H9 (cell line): ENCODE results near the gene TADA2A. TPM values are rescaled to one million over a fixed set of nuclear protein-coding genes. Genes with fewer than 3 reads are reported as not detected.

ENCODE experiments used
- DNase-seq: peaks from one replicate; pipeline ENCODE4 v3.0.0-alpha.2; 2017
- H2AFZ ChIP-seq: one replicate; pipeline ENCODE4 v1.6.1; 2013; ENCODE audit warnings: mild to moderate bottlenecking, low read length, control low read depth, moderate library complexity
- H2AK5ac ChIP-seq: 2 replicates; pipeline ENCODE4 v1.6.1; 2013; ENCODE audit warnings: low read length, control low read depth, mixed read lengths; ENCODE audit not compliant: insufficient read length
- H2BK120ac ChIP-seq: one replicate; pipeline ENCODE4 v1.6.1; 2013; ENCODE audit warnings: low read depth, mild to moderate bottlenecking, low read length, control low read depth, inconsistent platforms; ENCODE audit not compliant: poor library complexity, severe bottlenecking
- H2BK12ac ChIP-seq: 2 replicates; pipeline ENCODE4 v1.6.1; 2013; ENCODE audit warnings: low read length, control low read depth, mixed read lengths, low read depth; ENCODE audit not compliant: insufficient read length
- H2BK15ac ChIP-seq: 2 replicates; pipeline ENCODE4 v1.6.1; 2013; ENCODE audit warnings: low read depth, low read length, control low read depth
- H2BK20ac ChIP-seq: one replicate; pipeline ENCODE4 v1.6.1; 2013; ENCODE audit warnings: low read depth, mild to moderate bottlenecking, low read length, control low read depth, inconsistent platforms; ENCODE audit not compliant: poor library complexity, severe bottlenecking
- H2BK5ac ChIP-seq: 2 replicates; pipeline ENCODE4 v1.6.1; 2013; ENCODE audit warnings: low read length, control low read depth, mixed read lengths; ENCODE audit not compliant: insufficient read length
- H3K14ac ChIP-seq: 2 replicates; pipeline ENCODE4 v1.6.1; 2013; ENCODE audit warnings: low read length, control low read depth; ENCODE audit not compliant: insufficient read depth
- H3K18ac ChIP-seq: 2 replicates; pipeline ENCODE4 v1.6.1; 2013; ENCODE audit warnings: low read depth, mild to moderate bottlenecking, mixed read lengths, low read length, control low read depth; ENCODE audit not compliant: insufficient read length
- H3K23ac ChIP-seq: 2 replicates; pipeline ENCODE4 v1.6.1; 2013; ENCODE audit warnings: low read length, control low read depth, mixed read lengths, low read depth; ENCODE audit not compliant: insufficient read length
- H3K23me2 ChIP-seq: 2 replicates; pipeline ENCODE4 v1.6.1; 2013; ENCODE audit warnings: low read depth, mild to moderate bottlenecking, mixed read lengths, low read length, control low read depth; ENCODE audit not compliant: insufficient read length, poor library complexity, severe bottlenecking
- H3K27ac ChIP-seq: 2 replicates; pipeline ENCODE4 v1.5.1; 2013; ENCODE audit warnings: low read length, control low read depth, mixed read lengths, low read depth; ENCODE audit not compliant: insufficient read length
- H3K27me3 ChIP-seq: 2 replicates; pipeline ENCODE4 v1.6.1; 2013; ENCODE audit warnings: low read length, control low read depth, inconsistent platforms; ENCODE audit not compliant: insufficient read depth
- H3K4ac ChIP-seq: 2 replicates; pipeline ENCODE4 v1.6.1; 2013; ENCODE audit warnings: low read depth, mild to moderate bottlenecking, control low read depth, inconsistent platforms, low read length, moderate library complexity
- H3K4me1 ChIP-seq: 2 replicates; pipeline ENCODE4 v1.6.1; 2013; ENCODE audit warnings: low read length, control low read depth, inconsistent platforms; ENCODE audit not compliant: insufficient read depth
- H3K4me2 ChIP-seq: 2 replicates; pipeline ENCODE4 v1.6.1; 2013; ENCODE audit warnings: low read length, control low read depth, mixed read lengths; ENCODE audit not compliant: insufficient read length, insufficient read depth
- H3K56ac ChIP-seq: 2 replicates; pipeline ENCODE4 v1.6.1; 2013; ENCODE audit warnings: low read depth, mild to moderate bottlenecking, mixed read lengths, low read length, control low read depth; ENCODE audit not compliant: insufficient read length
- H3K79me1 ChIP-seq: 2 replicates; pipeline ENCODE4 v1.6.1; 2013; ENCODE audit warnings: low read depth, mild to moderate bottlenecking, moderate library complexity, low read length, control low read depth, inconsistent platforms; ENCODE audit not compliant: insufficient read depth, poor library complexity, severe bottlenecking
- H3K79me2 ChIP-seq: 2 replicates; pipeline ENCODE4 v1.6.1; 2013; ENCODE audit warnings: low read length, control low read depth, inconsistent platforms; ENCODE audit not compliant: insufficient read depth
- H3K9ac ChIP-seq: 2 replicates; pipeline ENCODE4 v1.6.1; 2013; ENCODE audit warnings: low read length, control low read depth, mixed read lengths; ENCODE audit not compliant: insufficient read length; ENCODE audit errors: extremely low read depth
- H3K9me3 ChIP-seq: one replicate; pipeline ENCODE4 v1.6.1; 2013; ENCODE audit warnings: low read depth, low read length, inconsistent platforms; ENCODE audit not compliant: control insufficient read depth
- H3T11ph ChIP-seq: one replicate; pipeline ENCODE4 v1.6.1; 2013; ENCODE audit warnings: mild to moderate bottlenecking, low read length, control low read depth, inconsistent platforms
- H4K20me1 ChIP-seq: one replicate; pipeline ENCODE4 v1.6.1; 2013; ENCODE audit not compliant: control insufficient read depth, insufficient read length, insufficient read depth
- H4K5ac ChIP-seq: 2 replicates; pipeline ENCODE4 v1.6.1; 2013; ENCODE audit warnings: low read depth, mild to moderate bottlenecking, mixed read lengths, low read length, control low read depth; ENCODE audit not compliant: insufficient read length
- H4K8ac ChIP-seq: replicated peaks from 2 replicates; pipeline ENCODE4 v1.6.1; 2013; ENCODE audit warnings: low read length, control low read depth, mixed read lengths, low read depth; ENCODE audit not compliant: insufficient read length
- H4K91ac ChIP-seq: 2 replicates; pipeline ENCODE4 v1.6.1; 2013; ENCODE audit warnings: low read depth, mild to moderate bottlenecking, moderate library complexity, mixed read lengths, low read length, control low read depth; ENCODE audit not compliant: insufficient read length
- H3K27ac Mint-ChIP-seq, 3 experiments: 2 replicates in 2 of 3; 3 replicates in 1 of 3; pipeline ENCODE4 v1.8.0; 2020 to 2021; ENCODE audit warnings: mixed read lengths in 3 of 3, mild to moderate bottlenecking in 1 of 3, moderate library complexity in 1 of 3
- H3K27me3 Mint-ChIP-seq: 2 replicates; pipeline ENCODE4 v1.8.0; 2021; ENCODE audit warnings: low read depth, mild to moderate bottlenecking, moderate library complexity, mixed read lengths
- H3K36me3 Mint-ChIP-seq, 3 experiments: 2 replicates in 2 of 3; 3 replicates in 1 of 3; pipeline ENCODE4 v1.8.0; 2020 to 2021; ENCODE audit warnings: low read depth in 3 of 3, mixed read lengths in 3 of 3; ENCODE audit not compliant: insufficient read depth in 1 of 3
- H3K4me1 Mint-ChIP-seq, 2 experiments: 2 replicates each; pipeline ENCODE4 v1.8.0; 2020; ENCODE audit warnings: mixed read lengths in 2 of 2
- H3K4me3 Mint-ChIP-seq, 2 experiments: 2 replicates in 1 of 2; 3 replicates in 1 of 2; pipeline ENCODE4 v1.8.0; 2020 to 2021; ENCODE audit warnings: mild to moderate bottlenecking in 2 of 2, mixed read lengths in 2 of 2, moderate library complexity in 1 of 2
- H3K9me3 Mint-ChIP-seq, 2 experiments: 2 replicates in 1 of 2; 3 replicates in 1 of 2; pipeline ENCODE4 v1.8.0; 2020; ENCODE audit warnings: mild to moderate bottlenecking in 2 of 2, mixed read lengths in 2 of 2, moderate library complexity in 1 of 2
- CTCF ChIP-seq: fragments of 200-600 bp; sonication (generic); conservative IDR thresholded peaks from 3 replicates; pipeline ENCODE4 v1.8.0; 2021; ENCODE audit warnings: antibody characterized with exemption, mild to moderate bottlenecking
- WGBS: extraction: QIAGEN DNeasy Blood & Tissue Kit; methylation state at CpG from one replicate; pipeline ENCODE4 v1.1.7; 2013; ENCODE audit warnings: missing lambda C conversion rate, low lambda C conversion rate, mixed read lengths; ENCODE audit not compliant: insufficient read length; ENCODE audit errors: extremely low coverage; 5-methylcytosine and 5-hydroxymethylcytosine counted together
- total RNA-seq: library from RNA; stranded (reverse); gene quantifications from 2 replicates; pipeline ENCODE4 v1.2.1, GENCODE V29; 2021

Gene TADA2A
- total RNA-seq, 1 experiment from 2014 or later: 20.9 TPM

GRCh38 chr17:37485938-37486570 is 79.4 kb downstream of the TADA2A start:
- no peaks in the 10 kb centered on the region for H3K9me3 Mint-ChIP-seq

More at GRCh38 chr17:37485938-37486570, 79.4 kb downstream of the TADA2A start:
- Histone ChIP-seq H3K9me3 (no peaks in the 10 kb centered on the region), H3K23me2 (peaks cover 17% of the 10 kb centered on the region), H3K4me2 (no peak overlapping the region), H2AFZ (no peak overlapping the region), H4K5ac (no peak overlapping the region), H3K4ac (no peak overlapping the region), H4K8ac (no peak overlapping the region), H2AK5ac (no peak overlapping the region), H3K9ac (no peak overlapping the region), H4K91ac (no peak overlapping the region), H2BK12ac (no peak overlapping the region), H3K27me3 (no peaks in the 10 kb centered on the region), H3K27ac (no peak overlapping the region), H2BK5ac (no peak overlapping the region), H3T11ph (no peak overlapping the region), H3K79me2 (no peaks in the 10 kb centered on the region), H4K20me1 (no peaks in the 10 kb centered on the region), H3K79me1 (no peaks in the 10 kb centered on the region), H2BK120ac (no peak overlapping the region), H2BK15ac (no peak overlapping the region), H2BK20ac (no peak overlapping the region), H3K23ac (no peak overlapping the region), H3K14ac (no peak overlapping the region), H3K56ac (no peak overlapping the region), H3K4me1 (peaks cover 12% of the 10 kb centered on the region), H3K18ac (no peak overlapping the region)
- peaks cover 0 to 3% (median 0%) of the 10 kb centered on the region in 3 experiments; a peak in 3 of 7 replicates for H3K36me3 Mint-ChIP-seq
- DNase-seq: no peak
- H3K27me3 Mint-ChIP-seq: peaks cover 10% of the 10 kb centered on the region
- H3K4me3 Mint-ChIP-seq: no peak overlapping the region
- WGBS: no CpG with 5 or more reads among the region's 1 CpG
- TF ChIP-seq CTCF: no peak
- 0 out of 7 replicates have a peak overlapping the region, but pooled peaks of 1 of the 3 experiments have one; percentile 35 for H3K27ac Mint-ChIP-seq
- peaks cover 34 to 37% of the 10 kb centered on the region in 2 experiments for H3K4me1 Mint-ChIP-seq
